Epithelial cell of esophagus (primary cell): Measurements from ENCODE around the gene ESYT3.

ENCODE experiments used
- DNase-seq: peaks from one replicate; pipeline ENCODE4 v3.0.0; 2010; ENCODE audit warnings: low read depth
- H3K4me3 ChIP-seq: 2 replicates; pipeline ENCODE4 v1.5.1; 2011; ENCODE audit warnings: mild to moderate bottlenecking, low read length, control low read depth
- TF ChIP-seq, protein P1 (sequence below): IDR thresholded peaks from 2 replicates; pipeline ENCODE4 v1.5.1; 2011; ENCODE audit warnings: low read depth, mild to moderate bottlenecking, low read length, control low read depth, inconsistent platforms; ENCODE audit not compliant: insufficient read depth; ENCODE audit errors: missing control alignments

Gene ESYT3

DNA sequence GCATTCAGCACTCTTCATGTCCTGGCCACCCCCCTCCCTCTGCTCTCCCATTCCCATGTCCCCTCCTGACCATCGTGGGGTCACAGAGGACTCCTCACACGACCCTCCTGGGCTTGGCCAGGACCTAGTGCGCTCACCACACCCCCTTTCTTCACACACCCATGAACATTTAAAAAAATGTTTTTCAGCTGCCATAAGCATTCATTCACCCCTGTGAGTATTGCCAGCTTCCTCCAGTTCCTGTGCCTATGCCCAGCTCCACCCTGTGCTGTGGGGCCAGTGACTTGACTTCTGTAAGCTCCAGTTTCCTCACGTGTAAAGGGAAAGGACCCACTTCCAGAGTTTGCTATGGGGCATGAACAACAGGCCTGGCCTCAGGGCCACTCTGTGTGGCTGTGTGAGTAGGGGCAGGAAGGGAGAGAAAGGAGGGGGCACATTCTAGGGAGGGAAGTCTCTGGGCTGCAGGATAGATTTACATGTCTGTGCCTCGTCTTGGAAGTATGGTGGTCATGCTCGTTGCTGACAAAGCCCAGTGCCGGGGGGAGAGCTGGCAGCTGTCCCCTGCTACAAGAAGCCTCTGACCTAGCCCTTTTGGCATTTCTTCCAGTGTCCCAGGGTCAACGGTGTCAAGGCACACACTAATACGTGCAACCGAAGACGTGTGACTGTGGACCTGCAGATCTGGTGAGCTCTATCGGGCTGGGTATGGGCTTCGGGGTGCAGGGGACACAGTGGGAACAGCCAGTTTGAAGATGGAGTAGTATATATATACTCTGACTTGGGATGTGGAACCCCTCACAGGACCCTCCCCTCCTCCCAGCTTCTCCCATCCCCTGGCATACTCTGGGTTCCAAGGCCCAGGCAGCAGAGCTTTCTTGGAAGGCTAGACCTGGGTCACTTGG is 22.8 kb downstream of the ESYT3 start:
- no peak for DNase-seq
- TF ChIP-seq, protein P1, sequence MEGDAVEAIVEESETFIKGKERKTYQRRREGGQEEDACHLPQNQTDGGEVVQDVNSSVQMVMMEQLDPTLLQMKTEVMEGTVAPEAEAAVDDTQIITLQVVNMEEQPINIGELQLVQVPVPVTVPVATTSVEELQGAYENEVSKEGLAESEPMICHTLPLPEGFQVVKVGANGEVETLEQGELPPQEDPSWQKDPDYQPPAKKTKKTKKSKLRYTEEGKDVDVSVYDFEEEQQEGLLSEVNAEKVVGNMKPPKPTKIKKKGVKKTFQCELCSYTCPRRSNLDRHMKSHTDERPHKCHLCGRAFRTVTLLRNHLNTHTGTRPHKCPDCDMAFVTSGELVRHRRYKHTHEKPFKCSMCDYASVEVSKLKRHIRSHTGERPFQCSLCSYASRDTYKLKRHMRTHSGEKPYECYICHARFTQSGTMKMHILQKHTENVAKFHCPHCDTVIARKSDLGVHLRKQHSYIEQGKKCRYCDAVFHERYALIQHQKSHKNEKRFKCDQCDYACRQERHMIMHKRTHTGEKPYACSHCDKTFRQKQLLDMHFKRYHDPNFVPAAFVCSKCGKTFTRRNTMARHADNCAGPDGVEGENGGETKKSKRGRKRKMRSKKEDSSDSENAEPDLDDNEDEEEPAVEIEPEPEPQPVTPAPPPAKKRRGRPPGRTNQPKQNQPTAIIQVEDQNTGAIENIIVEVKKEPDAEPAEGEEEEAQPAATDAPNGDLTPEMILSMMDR, result no peak
- H3K4me3 ChIP-seq, result no peak overlapping the region

DNA sequence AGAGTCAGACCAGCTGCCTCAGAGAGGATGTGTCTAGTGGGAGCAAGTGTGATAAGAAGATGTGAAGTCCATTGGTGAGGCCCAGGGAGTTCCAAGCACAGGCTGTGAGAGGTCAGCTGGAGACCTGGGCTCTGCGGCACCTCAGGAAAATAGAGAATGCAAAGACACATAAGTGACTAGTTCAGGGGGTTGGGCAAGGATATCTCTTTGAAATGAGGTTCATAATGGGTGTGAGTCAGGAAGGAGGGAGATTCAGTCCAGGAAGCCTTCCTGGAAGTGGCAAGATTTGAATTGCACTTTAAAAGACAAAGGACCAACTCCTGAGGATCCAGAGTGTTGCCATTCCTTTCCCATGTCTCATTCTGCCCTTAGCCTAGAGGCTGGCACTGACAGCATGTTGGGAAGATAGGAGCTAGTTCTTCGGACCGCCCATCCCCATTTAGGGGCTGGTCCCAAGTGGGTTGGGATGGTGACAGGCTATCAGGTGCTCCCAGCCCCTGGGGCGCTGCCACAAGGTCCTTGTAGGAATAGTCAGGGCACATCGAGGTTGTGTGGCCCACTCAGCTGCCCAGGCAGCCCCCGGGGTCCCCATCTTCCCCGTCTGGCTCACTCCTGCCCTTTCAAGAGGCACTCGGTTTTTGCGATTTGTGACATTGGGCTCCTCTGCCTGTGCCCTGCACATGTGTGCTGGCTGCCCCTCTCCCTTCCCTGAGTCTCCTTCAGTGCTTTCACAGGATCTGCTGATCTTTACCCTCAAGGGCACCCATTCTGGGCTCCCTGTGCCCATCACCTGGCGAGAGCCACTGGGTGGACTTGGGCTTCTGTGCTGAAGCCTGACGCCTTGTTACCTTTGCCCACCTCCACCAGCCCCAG is 23.7 kb downstream of the ESYT3 start:
- TF ChIP-seq, protein P1, result no peak
- H3K4me3 ChIP-seq, result no peak overlapping the region
- no peak for DNase-seq

DNA sequence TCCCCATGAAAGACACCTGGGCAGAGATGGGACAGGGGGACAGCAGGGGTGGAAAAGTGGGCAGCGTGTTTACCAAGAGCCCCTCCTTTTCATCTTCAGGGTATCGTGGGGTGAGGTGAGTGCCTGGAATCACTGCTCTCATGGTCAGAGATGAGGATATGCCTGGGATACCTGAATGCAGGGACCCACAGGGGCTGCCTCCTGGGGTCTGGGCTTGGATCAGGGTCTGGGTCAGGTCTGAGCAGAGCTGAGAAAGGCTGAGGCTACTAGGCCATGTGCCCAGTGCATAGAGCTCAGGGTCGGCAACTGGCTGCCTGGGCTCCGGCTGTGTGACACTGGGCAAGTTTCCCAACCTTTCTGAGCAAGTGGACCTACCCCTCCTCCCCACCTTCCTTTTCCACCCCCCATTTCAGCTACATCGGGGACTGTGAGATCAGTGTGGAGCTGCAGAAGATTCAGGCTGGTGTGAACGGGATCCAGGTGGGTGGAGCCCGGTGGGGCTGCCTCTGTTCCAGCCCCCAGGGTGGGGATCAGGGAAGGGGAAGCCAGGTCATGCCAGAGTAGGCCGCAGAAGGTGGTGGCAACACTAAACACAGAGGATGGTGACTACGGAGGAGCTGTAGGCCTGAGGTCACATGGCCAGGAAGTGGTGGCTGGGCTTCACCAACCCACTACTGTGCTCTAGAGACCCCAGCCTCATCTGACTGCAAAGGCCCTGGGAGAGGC is 24.5 kb downstream of the ESYT3 start:
- DNase-seq, result no peak
- no peak overlapping the region for H3K4me3 ChIP-seq
- TF ChIP-seq, protein P1, result no peak

DNA sequence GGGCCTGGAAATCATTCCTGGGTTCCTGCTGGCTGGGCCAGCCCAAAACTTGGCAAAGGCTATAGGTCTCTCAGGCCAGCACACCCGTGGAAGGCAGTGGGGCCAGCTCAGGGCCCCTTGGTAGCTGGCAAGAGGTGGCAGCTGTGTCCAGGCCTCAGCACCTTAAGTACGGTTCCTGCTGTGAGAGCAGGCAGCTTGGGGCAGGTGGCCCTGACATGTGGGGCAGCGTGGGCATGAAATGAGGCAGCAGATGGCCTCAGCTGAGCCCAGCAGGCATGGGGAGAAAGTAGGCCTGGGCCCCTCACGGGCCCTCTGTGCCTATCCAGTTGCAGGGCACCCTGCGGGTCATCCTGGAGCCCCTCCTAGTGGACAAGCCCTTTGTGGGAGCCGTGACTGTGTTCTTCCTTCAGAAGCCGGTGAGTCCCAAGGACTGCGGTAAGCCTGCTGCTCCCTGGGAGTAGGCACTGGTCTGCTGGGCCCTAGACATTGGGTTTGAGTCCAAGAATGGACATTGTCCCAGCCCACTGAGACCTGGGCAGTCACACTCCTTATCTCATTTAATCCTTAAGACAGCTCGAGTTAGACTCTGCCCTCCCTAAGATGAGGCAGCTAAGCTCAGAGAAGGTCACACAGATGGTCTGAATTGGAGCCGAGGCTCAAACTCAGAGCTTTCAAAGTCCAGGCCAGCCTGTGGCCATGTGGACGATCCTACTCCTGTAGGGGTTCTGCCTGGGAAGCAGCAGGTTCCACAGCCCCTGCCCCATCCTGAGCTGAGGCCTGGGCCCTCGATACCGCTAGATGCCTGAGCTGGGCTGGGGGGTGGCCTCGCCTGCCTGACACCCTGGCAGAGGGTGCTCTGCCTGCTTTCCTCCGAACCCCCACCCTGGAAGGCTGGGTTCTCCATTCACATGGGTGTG is 25.5 kb downstream of the ESYT3 start:
- DNase-seq, result no peak
- TF ChIP-seq, protein P1, result no peak

DNA sequence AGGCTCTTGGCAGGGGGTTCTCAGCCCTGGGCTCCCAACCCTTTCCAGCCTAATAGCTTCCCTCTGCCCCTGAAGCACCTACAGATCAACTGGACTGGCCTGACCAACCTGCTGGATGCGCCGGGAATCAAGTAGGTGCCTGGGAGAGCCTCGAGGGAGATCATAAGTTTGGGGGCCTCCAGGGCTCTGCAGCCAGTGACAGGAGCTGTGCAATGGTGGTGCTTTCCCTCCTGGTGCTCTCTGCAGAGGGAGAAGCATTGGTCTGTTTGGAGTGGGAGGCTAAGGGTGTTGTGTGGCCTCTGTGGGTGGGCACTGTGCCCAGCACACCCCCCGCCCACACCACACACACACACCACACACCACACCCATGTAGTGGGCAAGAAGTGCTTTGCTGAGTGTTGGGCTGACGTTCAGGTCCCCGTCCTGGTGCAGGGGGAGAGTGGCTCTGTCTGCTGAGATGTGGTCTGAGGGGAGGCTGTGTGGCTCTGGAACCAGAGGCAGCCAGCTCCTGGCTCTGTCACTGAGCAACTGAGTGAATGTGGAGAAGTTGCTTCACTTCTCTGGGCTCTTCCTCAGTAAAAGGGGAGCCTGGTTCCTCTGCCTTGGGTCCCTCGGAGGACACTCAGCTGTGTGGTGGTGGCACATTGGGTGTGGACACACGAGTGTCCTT is 26.3 kb downstream of the ESYT3 start:
- TF ChIP-seq, protein P1, result no peak
- no peak for DNase-seq
- H3K4me3 ChIP-seq, result no peak overlapping the region

More for the DNA sequence above, 25.5 kb downstream of the ESYT3 start:
- H3K4me3 ChIP-seq, result no peak overlapping the region
